Stimulated activated CD4-positive, alpha-beta T cell treated with anti-CD3 and anti-CD28 coated beads, TNF-alpha, amount 100 ng/mL, for 1 hour (primary cell): ENCODE data around the gene SEPTIN10.
A peak's percentile ranks its signal among the peaks of the same experiment; 100 is the strongest.

Experiments
- DNase-seq, 3 donors: peaks; one replicate each; pipeline ENCODE4 v3.0.0-alpha.2; 2020; ENCODE audit warnings: low read depth in 3 of 3, low spot score in 1 of 3

SEPTIN10 gene

DNA sequence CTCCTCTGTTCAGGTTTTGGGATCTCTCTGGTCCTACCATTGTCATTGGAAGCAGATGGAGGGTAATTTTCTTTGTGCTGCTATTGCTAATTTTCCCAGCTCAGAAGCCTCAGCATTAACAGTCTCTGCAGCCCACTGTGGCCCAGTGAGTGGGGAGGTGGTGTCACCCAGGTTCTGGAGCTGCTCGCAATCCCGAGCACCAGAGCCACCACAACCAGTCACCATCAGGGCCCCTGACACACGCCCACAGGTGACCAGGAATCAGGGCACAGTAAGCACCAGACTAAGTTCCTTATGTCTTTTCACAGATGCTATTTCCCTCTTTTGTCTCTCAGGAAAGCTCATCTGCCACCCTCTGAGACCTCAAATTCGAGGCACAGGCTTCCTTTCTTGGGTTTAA is 87.9 kb downstream of the SEPTIN10 start:
- DNase-seq, result no peak

GRCh38 chr2:109523536-109524361 is 90.0 kb downstream of the SEPTIN10 start:
- no peak for DNase-seq

GRCh38 chr2:109523121-109523520 is 90.6 kb downstream of the SEPTIN10 start:
- DNase-seq, result no peak

- no peak for DNase-seq
Measured at GRCh38 chr2:109522063-109522374, 91.7 kb downstream of the SEPTIN10 start.

DNA sequence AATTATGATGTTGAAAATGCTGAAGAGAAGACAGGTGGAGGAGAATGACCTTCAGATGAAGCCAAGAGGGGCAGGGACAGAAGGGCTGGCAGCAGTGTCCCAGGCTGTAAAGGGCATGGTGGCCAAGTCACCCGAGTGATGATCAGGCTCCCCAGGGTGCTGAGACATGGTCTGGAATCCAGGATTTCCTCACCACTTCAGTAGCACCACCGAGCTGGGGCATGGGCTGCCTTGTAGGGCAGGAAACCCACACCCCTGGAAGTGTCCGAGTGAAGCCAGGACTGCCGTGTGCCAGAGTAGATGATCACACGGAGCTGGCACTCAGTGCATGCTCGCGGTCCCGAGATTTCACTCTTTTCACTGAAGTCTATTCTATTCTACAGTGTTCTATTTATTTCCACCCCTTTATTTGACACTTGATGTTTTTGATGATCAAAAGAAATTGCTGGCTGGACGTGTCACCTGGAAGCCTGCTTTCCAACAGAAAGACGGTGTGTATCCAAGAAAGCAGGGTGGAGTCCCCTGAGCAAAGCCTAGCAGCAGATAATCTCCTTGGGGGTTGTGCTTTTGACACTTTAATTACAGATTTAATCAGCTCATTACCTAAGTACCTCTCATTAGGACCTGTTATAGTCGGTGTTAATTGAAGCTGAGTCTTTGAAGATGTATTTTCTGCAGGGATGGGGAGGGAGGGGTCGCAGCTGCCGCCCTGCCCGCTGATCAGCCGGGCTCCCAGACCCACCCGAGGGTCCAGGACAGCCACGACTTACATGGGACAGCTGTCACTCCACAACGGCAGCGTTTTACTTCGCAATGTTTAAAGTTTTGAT is 92.3 kb downstream of the SEPTIN10 start:
- no peak for DNase-seq

DNA sequence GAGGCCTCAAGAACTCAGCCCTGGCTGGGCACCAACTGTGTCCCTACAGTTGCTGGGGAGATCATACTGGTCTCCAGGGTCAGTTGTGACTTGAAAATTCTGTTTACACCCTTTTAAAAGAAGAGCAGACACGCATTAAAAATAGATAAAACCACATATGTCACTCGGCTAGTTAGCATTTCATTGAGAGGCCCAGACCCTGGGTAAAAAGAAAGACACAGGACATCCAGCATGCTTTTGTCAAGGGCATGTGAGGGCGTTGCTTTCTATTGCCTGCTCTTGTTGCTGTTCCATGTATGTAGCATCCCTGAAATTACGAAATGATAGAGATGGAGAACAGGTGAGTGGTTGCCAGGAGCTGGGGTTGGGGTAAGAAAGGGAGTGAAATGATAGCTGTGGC is 94.3 kb downstream of the SEPTIN10 start:
- DNase-seq, result no peak

DNA sequence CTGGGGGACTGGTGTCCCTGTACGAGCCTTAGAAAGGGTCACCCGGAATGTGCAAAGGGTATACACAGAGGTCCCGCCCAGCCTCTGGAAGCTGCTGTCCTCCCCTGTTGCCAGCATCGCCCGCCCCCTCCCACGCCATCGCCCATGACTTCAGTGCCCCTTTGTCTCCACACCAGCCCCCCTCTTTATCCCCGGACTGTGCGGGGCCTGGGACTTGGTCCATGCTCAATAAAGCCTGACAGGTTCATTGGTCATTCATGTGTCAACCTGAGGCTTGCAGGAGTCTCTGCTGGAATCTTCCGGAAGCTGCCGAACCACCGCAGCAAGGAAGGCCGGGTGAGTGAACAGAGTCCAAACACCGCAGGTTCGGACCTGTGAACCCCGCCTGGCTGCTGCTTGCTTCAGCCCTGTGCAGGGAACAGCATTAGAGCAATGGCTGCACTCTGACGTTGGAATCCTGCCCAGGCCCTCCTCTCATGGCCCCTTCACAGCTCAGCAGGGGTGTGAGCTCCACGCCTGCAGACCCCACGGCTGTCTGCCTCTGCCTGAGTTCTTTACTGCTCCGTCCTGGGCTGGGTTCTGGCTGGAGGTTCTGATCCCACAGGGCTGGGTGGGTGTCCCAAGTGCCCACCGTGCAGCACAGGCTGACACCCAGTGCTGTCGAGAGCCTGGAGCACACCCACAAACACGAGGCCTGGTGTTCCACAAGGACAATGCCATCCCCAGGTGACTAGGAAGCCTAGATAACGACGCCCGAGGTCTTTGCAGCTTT is 96.5 kb downstream of the SEPTIN10 start:
- no peak for DNase-seq

GRCh38 chr2:109516445-109517117 is 97.2 kb downstream of the SEPTIN10 start:
- no peak for DNase-seq

- no peak for DNase-seq
Measured at GRCh38 chr2:109514857-109515256, 98.9 kb downstream of the SEPTIN10 start.

DNA sequence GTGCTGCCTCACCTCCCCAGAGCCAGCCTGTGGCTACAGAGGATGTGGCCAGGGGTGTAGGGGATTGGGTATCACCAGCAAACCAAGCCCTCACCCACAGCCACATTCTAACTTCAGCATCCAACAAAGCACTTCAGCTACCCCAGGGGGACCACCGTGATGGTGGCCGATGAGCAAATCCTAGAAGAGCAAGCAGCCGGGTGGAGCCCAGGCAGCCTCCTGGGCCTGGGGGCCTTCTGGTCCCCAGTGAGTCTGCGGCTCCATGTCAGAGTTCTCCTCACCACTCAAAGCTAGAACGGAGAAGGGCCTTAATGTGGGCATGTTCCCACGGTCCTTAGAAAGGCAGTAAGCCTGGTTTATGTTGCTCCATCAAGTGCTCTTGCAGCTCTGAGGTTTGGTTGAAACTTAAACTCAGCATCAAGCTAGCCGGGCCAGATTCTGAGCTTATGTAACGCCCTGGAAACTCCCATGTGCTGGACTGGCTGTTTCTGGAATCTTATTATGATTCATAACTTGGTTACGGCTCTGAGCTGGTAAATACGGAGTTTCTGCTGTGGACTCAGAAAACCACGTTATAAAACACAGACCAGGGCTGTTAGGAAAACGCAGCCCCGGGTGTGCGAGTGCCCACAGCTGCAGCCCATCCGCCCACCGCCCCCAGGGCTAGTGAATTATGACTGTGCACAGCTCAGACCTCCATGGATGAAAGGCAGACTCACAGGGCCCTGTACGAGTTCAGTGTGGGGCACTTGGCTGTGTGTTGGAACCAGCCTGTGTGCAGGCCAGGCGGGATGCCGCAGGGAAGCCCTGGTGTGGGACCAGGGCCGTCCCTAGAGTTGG is 99.8 kb downstream of the SEPTIN10 start:
- DNase-seq, result no peak

GRCh38 chr2:109513230-109513629 is 100.5 kb downstream of the SEPTIN10 start:
- DNase-seq, result no peak

DNA sequence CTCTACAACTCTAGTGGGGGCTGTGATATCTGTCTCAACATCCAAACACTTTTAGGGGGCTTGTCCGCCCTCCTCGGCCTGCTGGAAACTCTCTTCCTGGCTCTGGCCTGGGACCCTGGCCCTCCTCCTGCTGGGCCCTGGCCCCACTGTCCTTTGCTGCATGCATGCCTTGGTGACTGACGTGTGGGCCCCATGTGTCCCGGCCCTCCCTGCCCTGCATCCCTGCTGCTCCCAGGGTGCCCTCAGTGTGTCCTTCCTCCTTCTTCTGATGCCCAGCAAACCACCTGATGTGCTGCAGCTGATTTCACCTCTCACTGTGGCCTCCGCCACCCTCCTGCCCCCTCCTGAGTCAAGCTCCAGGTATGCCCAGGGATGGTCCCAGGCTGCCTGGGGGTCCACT is 101.7 kb downstream of the SEPTIN10 start:
- DNase-seq, result no peak

DNA sequence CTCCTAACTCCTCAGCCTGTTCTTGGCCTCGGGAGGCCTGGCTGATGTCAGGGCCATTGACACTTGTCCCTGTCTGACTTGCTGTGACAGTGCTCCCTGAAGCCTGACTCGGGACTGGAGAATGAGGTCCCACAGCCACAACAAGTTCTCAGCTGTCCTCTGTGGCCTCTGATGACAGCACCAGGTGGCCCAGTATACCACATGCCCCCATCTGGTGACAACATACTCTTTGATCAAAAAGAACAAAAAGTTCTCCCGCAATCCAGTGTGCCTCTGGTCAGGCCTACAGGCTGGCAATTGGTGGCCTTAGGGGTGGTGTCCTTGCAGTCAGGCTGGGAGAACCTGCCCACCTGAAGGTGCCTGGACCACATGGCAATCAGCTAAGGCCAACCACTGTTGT is 102.6 kb downstream of the SEPTIN10 start:
- DNase-seq, result no peak

DNA sequence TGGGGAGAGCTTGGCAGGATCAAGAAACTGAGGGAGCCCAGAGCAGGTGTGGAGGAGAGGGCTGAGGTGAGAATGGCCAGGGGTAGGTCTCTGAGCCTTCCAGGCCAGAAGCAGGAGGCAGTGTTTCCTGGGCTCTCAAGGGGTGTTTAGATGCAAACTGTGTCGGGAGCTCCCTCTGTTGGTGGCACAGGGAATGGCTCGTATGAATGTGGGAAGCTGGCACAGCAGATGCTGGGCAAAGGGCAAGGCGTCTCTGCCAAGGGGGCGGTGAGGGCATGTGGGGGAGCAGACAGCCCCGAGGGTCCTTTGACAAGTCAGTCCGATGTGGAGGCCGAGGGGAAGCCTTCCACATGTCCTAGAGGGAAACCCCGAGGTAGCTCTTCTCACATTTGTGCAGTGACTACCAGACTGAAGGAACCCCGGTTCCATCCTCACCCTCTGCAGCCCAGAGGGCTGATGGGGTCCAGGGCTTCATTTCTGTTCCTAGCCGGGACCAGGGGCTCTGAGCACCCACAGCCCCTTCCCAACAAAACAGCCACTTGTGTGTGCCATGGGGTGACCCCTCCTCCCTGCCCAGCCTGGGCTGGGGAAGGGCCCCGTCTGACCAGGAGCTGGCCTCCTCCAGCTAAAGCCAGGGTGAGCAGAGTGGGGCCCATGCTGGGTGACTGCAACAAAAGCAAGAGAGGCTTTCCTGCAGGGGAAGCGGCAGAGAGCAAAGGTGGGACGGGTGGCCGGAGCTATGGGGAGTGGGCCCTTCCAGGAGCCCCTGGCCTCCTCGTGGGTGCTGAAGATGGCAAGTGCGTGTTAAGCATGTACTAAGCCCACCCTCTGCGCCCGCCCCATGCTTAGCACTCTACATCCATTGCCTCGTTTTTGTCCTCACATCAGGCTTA is 103.4 kb downstream of the SEPTIN10 start:
- peak; percentile 40 to 63 (median 58) for DNase-seq

DNA sequence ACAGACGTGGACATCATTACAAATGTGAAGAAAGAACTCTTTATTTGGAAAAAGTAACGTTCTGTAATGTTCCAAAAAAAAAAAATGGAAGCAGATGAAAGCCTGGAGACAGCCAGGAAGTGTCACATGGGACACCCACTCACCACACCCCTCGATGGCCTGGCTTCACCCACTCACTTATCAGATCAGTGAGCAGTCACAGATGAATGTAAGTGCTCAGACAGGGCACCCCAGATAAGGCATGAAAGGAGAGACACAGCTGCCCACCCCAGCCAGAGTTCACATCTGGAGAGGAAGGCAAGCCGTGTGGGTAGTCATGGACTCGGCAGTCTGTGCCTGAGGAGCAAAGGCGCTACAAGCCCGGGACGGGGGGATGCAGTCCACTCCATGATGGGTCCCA is 105.2 kb downstream of the SEPTIN10 start:
- no peak for DNase-seq

GRCh38 chr2:109507828-109508227 is 105.9 kb downstream of the SEPTIN10 start:
- no peak for DNase-seq

DNA sequence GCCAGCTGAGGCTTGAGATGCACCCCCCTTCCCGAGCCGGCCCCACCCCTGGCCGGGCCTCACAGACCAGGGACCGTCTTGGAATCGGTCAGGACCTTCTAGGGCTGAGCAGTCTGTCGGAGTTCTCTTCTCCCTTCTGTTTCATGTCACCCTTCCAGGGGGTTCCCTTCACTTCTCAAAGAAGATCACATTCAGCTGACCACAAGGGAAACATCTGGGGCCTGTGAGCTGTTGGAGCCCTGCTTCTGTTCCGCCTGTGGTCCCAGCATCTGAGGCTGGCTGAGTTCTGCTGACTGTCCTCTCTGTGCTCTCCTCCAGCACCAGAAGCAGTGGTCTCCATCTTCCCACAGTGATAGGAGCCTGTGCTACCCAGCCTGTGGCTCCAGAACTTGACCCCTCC is 106.5 kb downstream of the SEPTIN10 start:
- DNase-seq, result no peak

- DNase-seq, result no peak
Measured at GRCh38 chr2:109503191-109503590, 110.6 kb downstream of the SEPTIN10 start.

- DNase-seq, result no peak
Measured at GRCh38 chr2:109501461-109501860, 112.3 kb downstream of the SEPTIN10 start.
